Mesothelial cell of epicardium (in vitro differentiated cells): ENCODE results near the gene AARS2. TPM values are rescaled to one million over a fixed set of nuclear protein-coding genes. Genes with fewer than 3 reads are reported as not detected.
"Not testable (repeated sequence)": the region's sequence is repeated elsewhere in the genome, so short reads cannot be mapped to it uniquely, and the experiment has no call there.

Source experiments
- DNase-seq, 2 experiments: peaks; one replicate each; pipeline ENCODE4 v3.0.0; 2021; ENCODE audit warnings: low spot score in 2 of 2; ENCODE audit not compliant: unreplicated experiment in 2 of 2
- H3K27ac Mint-ChIP-seq: 2 replicates; pipeline ENCODE4 v1.8.0; 2021; ENCODE audit warnings: mixed read lengths
- H3K27me3 Mint-ChIP-seq: 2 replicates; pipeline ENCODE4 v1.8.0; 2021; ENCODE audit warnings: low read depth, mixed read lengths
- H3K36me3 Mint-ChIP-seq: 2 replicates; pipeline ENCODE4 v1.8.0; 2021; ENCODE audit warnings: mixed read lengths
- H3K4me1 Mint-ChIP-seq: 2 replicates; pipeline ENCODE4 v1.8.0; 2021; ENCODE audit warnings: mixed read lengths
- H3K4me3 Mint-ChIP-seq: 2 replicates; pipeline ENCODE4 v1.8.0; 2021; ENCODE audit warnings: mild to moderate bottlenecking, moderate library complexity, mixed read lengths
- H3K9me3 Mint-ChIP-seq: 2 replicates; pipeline ENCODE4 v1.8.0; 2021; ENCODE audit warnings: mixed read lengths
- total RNA-seq: library from RNA; stranded (reverse); gene quantifications from 3 replicates; pipeline ENCODE4 v1.2.1, GENCODE V29; 2021
- TF ChIP-seq, protein P1 (sequence below): fragments of 200-600 bp; sonication (generic); IDR thresholded peaks from one replicate; pipeline ENCODE4 v1.5.0; 2021; ENCODE audit warnings: antibody characterized with exemption; ENCODE audit not compliant: unreplicated experiment

The AARS2 gene
- total RNA-seq, 1 donor from 2014 or later = 33.4 TPM

DNA sequence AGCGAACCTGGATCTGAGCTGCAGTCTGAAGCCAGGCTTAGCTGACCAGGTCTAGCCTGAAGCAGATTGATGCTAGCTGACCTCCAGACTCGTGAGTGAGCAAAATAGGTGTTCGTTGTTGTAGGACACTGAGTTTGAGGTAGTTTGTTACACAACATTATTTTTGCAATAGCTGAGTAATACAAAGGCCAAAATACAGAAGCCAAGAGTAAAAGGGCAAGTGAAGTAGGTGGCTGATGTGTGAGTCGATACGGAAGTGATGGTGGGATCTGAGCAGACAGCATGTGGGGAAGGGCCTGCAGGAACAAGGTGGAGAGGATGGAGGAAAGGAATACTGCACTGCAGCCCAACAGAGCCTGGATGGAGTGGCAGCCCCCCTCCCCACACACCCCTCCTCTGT, 20.8 kb upstream of the AARS2 start:
- Mint-ChIP-seq H3K4me1 (peaks cover 2% of the 10 kb centered on the region), H3K4me3 (no peak overlapping the region), H3K9me3 (no peaks in the 10 kb centered on the region), H3K27ac (no peak overlapping the region), H3K36me3 (no peaks in the 10 kb centered on the region), H3K27me3 (peaks cover 47% of the 10 kb centered on the region)
- DNase-seq = no peak
- TF ChIP-seq, protein P1, sequence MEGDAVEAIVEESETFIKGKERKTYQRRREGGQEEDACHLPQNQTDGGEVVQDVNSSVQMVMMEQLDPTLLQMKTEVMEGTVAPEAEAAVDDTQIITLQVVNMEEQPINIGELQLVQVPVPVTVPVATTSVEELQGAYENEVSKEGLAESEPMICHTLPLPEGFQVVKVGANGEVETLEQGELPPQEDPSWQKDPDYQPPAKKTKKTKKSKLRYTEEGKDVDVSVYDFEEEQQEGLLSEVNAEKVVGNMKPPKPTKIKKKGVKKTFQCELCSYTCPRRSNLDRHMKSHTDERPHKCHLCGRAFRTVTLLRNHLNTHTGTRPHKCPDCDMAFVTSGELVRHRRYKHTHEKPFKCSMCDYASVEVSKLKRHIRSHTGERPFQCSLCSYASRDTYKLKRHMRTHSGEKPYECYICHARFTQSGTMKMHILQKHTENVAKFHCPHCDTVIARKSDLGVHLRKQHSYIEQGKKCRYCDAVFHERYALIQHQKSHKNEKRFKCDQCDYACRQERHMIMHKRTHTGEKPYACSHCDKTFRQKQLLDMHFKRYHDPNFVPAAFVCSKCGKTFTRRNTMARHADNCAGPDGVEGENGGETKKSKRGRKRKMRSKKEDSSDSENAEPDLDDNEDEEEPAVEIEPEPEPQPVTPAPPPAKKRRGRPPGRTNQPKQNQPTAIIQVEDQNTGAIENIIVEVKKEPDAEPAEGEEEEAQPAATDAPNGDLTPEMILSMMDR = no peak

DNA sequence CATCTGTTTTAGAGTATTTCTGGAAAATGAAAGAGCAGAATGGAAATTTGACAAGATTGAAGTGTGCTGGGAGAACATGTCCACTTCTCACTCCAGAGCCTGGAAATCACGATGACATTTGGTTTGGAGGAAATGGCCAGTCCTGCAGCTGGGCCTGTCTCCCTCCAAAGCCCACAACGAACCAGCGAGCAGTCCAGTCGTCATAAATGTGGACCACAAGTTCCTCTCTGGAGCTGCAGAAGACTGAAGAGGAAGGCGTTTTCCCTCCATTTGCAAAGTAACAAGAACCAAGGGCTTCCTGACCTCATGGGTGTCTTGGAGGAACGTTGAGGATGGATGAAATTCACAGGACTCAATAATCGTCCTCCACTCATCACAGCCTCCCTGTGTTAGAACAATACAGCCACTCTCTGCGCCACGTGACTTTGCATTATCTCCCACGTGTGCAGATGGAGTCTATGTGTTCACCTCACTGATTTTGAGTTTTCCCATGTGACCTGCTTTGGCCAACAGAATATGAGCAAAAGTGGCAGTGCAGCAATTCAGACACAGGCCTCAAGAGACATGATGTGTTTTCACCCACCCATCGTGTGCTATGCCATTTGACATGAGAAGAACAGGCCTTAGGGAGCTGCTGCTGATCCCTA, 20.2 kb upstream of the AARS2 start:
- DNase-seq = no peak
- TF ChIP-seq, protein P1 = no peak
- H3K9me3 Mint-ChIP-seq = no peaks in the 10 kb centered on the region
- H3K4me3 Mint-ChIP-seq = no peak overlapping the region
- no peaks in the 10 kb centered on the region for H3K36me3 Mint-ChIP-seq
- peaks cover 2% of the 10 kb centered on the region for H3K4me1 Mint-ChIP-seq
- peaks cover 51% of the 10 kb centered on the region for H3K27me3 Mint-ChIP-seq
- no peak overlapping the region for H3K27ac Mint-ChIP-seq

DNA sequence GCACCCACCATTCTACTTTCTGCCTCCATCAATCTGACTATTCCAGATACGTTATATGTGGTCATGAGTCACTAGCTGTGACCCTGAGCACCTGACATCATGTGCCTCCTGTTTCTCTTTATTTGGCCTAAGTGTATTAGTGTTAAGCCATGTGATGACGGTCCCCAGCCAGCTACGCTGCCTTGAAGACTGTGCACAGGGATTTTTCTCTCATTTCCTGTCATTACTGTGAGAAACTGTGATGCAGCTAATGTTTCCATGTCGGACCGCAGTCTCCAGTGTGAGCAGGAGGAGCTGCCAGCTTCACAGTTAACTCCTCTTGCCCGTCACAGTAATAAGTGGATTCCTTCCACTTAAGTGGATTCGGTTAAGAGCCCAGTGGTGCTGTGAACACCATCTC, 19.4 kb upstream of the AARS2 start:
- Mint-ChIP-seq H3K4me1 (peaks cover 8% of the 10 kb centered on the region), H3K36me3 (no peaks in the 10 kb centered on the region), H3K9me3 (no peaks in the 10 kb centered on the region), H3K4me3 (no peak overlapping the region), H3K27me3 (peaks cover 58% of the 10 kb centered on the region), H3K27ac (no peak overlapping the region)
- no peak for DNase-seq
- TF ChIP-seq, protein P1 = no peak

DNA sequence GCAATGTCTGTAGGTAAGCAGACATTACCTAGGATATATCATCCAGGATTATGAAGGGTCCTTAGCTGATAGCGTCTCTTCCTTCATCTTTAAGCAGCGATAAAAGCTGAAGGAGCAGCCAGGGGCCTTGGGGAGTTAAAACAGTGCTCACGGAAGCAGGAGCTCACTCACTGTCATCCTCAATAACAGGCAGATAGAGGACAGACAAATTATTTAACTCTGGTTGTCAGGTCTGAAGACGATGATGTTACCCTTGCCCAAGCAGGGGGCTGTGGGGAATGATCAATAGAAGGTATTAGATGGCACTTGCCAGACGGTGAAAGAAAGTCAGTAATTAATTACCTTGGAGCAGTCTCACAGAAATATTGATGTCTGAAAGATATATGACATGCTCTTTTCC, 16.7 kb upstream of the AARS2 start:
- Mint-ChIP-seq H3K4me1 (peaks cover 8% of the 10 kb centered on the region), H3K9me3 (no peaks in the 10 kb centered on the region)

DNA sequence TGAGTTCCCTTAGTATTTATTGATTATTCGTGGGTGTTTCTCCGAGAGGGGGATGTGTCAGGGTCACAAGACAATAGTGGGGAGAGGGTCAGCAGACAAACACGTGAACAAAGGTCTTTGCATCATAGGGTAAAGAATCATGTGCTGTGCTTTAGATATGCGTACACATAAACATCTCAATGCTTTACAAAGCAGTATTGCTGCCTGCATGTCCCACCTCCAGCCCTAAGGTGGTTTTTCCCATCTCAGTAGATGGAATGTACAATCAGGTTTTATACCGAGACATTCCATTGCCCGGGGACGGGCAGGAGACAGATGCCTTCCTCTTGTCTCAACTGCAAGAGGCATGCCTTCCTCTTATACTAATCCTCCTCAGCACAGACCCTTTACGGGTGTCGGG, 15.1 kb upstream of the AARS2 start:
- H3K4me3 Mint-ChIP-seq, H3K4me1 Mint-ChIP-seq: not testable (repeated sequence)

More for the DNA sequence above, 16.7 kb upstream of the AARS2 start:
- Mint-ChIP-seq H3K27me3 (peaks cover 43% of the 10 kb centered on the region), H3K27ac (no peak overlapping the region), H3K36me3 (no peaks in the 10 kb centered on the region), H3K4me3 (no peak overlapping the region)
- TF ChIP-seq, protein P1 = no peak
- no peak for DNase-seq

DNA sequence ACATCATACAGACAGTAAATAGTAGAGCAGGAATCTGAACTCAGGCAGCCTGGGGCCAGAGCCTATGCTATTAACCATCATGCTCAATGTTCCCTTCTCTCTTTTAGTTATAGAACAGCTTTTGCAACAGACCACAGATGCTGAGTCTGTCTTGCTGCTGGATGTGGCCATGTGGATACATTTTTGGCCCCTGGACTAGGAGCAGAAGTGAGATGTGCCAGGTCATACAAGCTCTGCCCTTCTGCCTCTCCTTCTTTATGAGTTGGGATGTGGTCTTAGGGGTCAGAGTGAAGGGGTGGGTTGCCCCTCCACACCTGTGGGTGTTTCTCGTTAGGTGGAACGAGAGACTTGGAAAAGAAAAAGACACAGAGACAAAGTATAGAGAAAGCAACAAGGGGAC, 14.6 kb upstream of the AARS2 start:
- H3K36me3 Mint-ChIP-seq = no peaks in the 10 kb centered on the region
- no peaks in the 10 kb centered on the region for H3K9me3 Mint-ChIP-seq
- TF ChIP-seq, protein P1 = no peak
- H3K27me3 Mint-ChIP-seq = peaks cover 44% of the 10 kb centered on the region
- no peak overlapping the region for H3K4me3 Mint-ChIP-seq
- H3K27ac Mint-ChIP-seq = no peak overlapping the region
- DNase-seq = no peak
- H3K4me1 Mint-ChIP-seq = peaks cover 8% of the 10 kb centered on the region

More for the DNA sequence above, 15.1 kb upstream of the AARS2 start:
- not testable (repeated sequence) for H3K9me3 Mint-ChIP-seq, H3K36me3 Mint-ChIP-seq, H3K27ac Mint-ChIP-seq, DNase-seq
- H3K27me3 Mint-ChIP-seq = peaks cover 46% of the 10 kb centered on the region
